Stomach smooth muscle (tissue), 2 donors: Measurements from ENCODE around the gene STX7.

Experiments used
- H3K27ac ChIP-seq: one replicate; pipeline ENCODE4 v1.7.0; 2013; ENCODE audit warnings: mild to moderate bottlenecking, low read length, inconsistent platforms
- H3K27me3 ChIP-seq, 2 donors: one replicate each; pipeline ENCODE4 v1.7.0; 2013; ENCODE audit warnings: low read length in 2 of 2; ENCODE audit not compliant: insufficient read depth in 2 of 2, control insufficient read depth in 1 of 2
- H3K36me3 ChIP-seq, 2 donors: one replicate each; pipeline ENCODE4 v1.7.0; 2013; ENCODE audit warnings: low read length in 2 of 2; ENCODE audit not compliant: control insufficient read depth in 2 of 2, insufficient read depth in 2 of 2
- H3K4me1 ChIP-seq: one replicate; pipeline ENCODE4 v1.7.0; 2013; ENCODE audit warnings: low read length; ENCODE audit not compliant: control insufficient read depth, insufficient read depth
- H3K4me3 ChIP-seq, 2 donors: one replicate each; pipeline ENCODE4 v1.7.0; 2013; ENCODE audit warnings: low read length in 2 of 2
- H3K9ac ChIP-seq, 2 donors: one replicate each; pipeline ENCODE4 v1.7.0; 2013; ENCODE audit warnings: low read length in 2 of 2, mild to moderate bottlenecking in 1 of 2
- H3K9me3 ChIP-seq, 2 donors: one replicate each; pipeline ENCODE4 v1.7.0; 2013; ENCODE audit warnings: low read length in 2 of 2; ENCODE audit not compliant: control insufficient read depth in 2 of 2
- donor health status: healthy.
- donor health status: Pancreatic carcinoma.

Gene STX7

GRCh38 chr6:132506869-132507808 lies 5.8 kb downstream of the STX7 start:
- peaks cover 4% of the 10 kb centered on the region for H3K4me1 ChIP-seq

GRCh38 chr6:132506461-132506860 lies 6.5 kb downstream of the STX7 start:
- Histone ChIP-seq H3K9ac (no peak overlapping the region), H3K36me3 (peaks cover 2 to 5% of the 10 kb centered on the region in 2 donors), H3K27ac (no peak overlapping the region), H3K4me3 (no peak overlapping the region), H3K9me3 (no peaks in the 10 kb centered on the region), H3K4me1 (peaks cover 4% of the 10 kb centered on the region), H3K27me3 (no peaks in the 10 kb centered on the region)

More at GRCh38 chr6:132506869-132507808, 5.8 kb downstream of the STX7 start:
- Histone ChIP-seq H3K27me3 (no peaks in the 10 kb centered on the region), H3K9me3 (no peaks in the 10 kb centered on the region), H3K27ac (no peak overlapping the region), H3K36me3 (no peaks in the 10 kb centered on the region), H3K4me3 (no peak overlapping the region), H3K9ac (no peak overlapping the region)

GRCh38 chr6:132505158-132505557 lies 7.8 kb downstream of the STX7 start:
- Histone ChIP-seq H3K9ac (no peak overlapping the region), H3K4me3 (no peak overlapping the region), H3K27ac (no peak overlapping the region), H3K27me3 (no peaks in the 10 kb centered on the region), H3K36me3 (peaks cover 4 to 9% of the 10 kb centered on the region in 2 donors), H3K9me3 (no peaks in the 10 kb centered on the region), H3K4me1 (peaks cover 4% of the 10 kb centered on the region)

- H3K9ac ChIP-seq = no peak overlapping the region
- peaks cover 4% of the 10 kb centered on the region for H3K4me1 ChIP-seq
- H3K4me3 ChIP-seq = no peak overlapping the region
- H3K27ac ChIP-seq = no peak overlapping the region
- no peaks in the 10 kb centered on the region for H3K27me3 ChIP-seq
- no peaks in the 10 kb centered on the region for H3K9me3 ChIP-seq
- peaks cover 6 to 11% of the 10 kb centered on the region in 2 donors for H3K36me3 ChIP-seq
Measured at GRCh38 chr6:132504757-132505156, 8.2 kb downstream of the STX7 start.

- no peak overlapping the region for H3K4me3 ChIP-seq
- no peak overlapping the region for H3K27ac ChIP-seq
- H3K36me3 ChIP-seq = peaks cover 11 to 14% of the 10 kb centered on the region in 2 donors
- H3K9me3 ChIP-seq = no peaks in the 10 kb centered on the region
- H3K4me1 ChIP-seq = peaks cover 4% of the 10 kb centered on the region
- no peak overlapping the region for H3K9ac ChIP-seq
- H3K27me3 ChIP-seq = no peaks in the 10 kb centered on the region
Measured at GRCh38 chr6:132499757-132500156, 13.2 kb downstream of the STX7 start.

- Histone ChIP-seq H3K4me1 (no peaks in the 10 kb centered on the region), H3K27ac (no peak overlapping the region), H3K9me3 (no peaks in the 10 kb centered on the region), H3K27me3 (no peaks in the 10 kb centered on the region), H3K4me3 (no peak overlapping the region), H3K9ac (no peak overlapping the region), H3K36me3 (peaks cover 11 to 14% of the 10 kb centered on the region in 2 donors)
Measured at GRCh38 chr6:132498638-132499037, 14.3 kb downstream of the STX7 start.

- Histone ChIP-seq H3K36me3 (peaks cover 10 to 11% of the 10 kb centered on the region in 2 donors), H3K9ac (no peak overlapping the region), H3K27ac (no peak overlapping the region), H3K4me1 (peaks cover 2% of the 10 kb centered on the region), H3K4me3 (no peak overlapping the region), H3K27me3 (no peaks in the 10 kb centered on the region), H3K9me3 (no peaks in the 10 kb centered on the region)
Measured at GRCh38 chr6:132496519-132497180, 16.3 kb downstream of the STX7 start.

- peaks cover 4% of the 10 kb centered on the region for H3K4me1 ChIP-seq
- no peaks in the 10 kb centered on the region for H3K27me3 ChIP-seq
- H3K27ac ChIP-seq = no peak overlapping the region
- peaks cover 5 to 7% of the 10 kb centered on the region in 2 donors for H3K36me3 ChIP-seq
- H3K9ac ChIP-seq = no peak overlapping the region
- no peak overlapping the region for H3K4me3 ChIP-seq
- H3K9me3 ChIP-seq = no peaks in the 10 kb centered on the region
Measured at GRCh38 chr6:132495604-132496079, 17.3 kb downstream of the STX7 start.

GRCh38 chr6:132494954-132495353 lies 18.0 kb downstream of the STX7 start:
- peaks cover 4% of the 10 kb centered on the region for H3K4me1 ChIP-seq

GRCh38 chr6:132491881-132492280 lies 21.0 kb downstream of the STX7 start:
- H3K27me3 ChIP-seq = no peaks in the 10 kb centered on the region
- no peaks in the 10 kb centered on the region for H3K36me3 ChIP-seq
- H3K4me3 ChIP-seq = no peak overlapping the region
- H3K9me3 ChIP-seq = no peaks in the 10 kb centered on the region
- H3K27ac ChIP-seq = no peak overlapping the region
- H3K4me1 ChIP-seq = peaks cover 4% of the 10 kb centered on the region
- H3K9ac ChIP-seq = no peak overlapping the region

More at GRCh38 chr6:132494954-132495353, 18.0 kb downstream of the STX7 start:
- no peaks in the 10 kb centered on the region for H3K27me3 ChIP-seq
- no peak overlapping the region for H3K9ac ChIP-seq
- H3K9me3 ChIP-seq = no peaks in the 10 kb centered on the region
- no peak overlapping the region for H3K4me3 ChIP-seq
- peaks cover 4 to 7% of the 10 kb centered on the region in 2 donors for H3K36me3 ChIP-seq
- no peak overlapping the region for H3K27ac ChIP-seq
